ENCODE data around the gene WDR26. TPM values are rescaled to one million over a fixed set of nuclear protein-coding genes. Genes with fewer than 3 reads are reported as not detected.
"Not testable (repeated sequence)": the region's sequence is repeated elsewhere in the genome, so short reads cannot be mapped to it uniquely, and the experiment has no call there.

Gene WDR26
- 100 to 1,000 TPM in 1 of 2 donors, 10 to 100 TPM in 1; 87.7 to 103 TPM for total RNA-seq

- H3K4me1 Mint-ChIP-seq (ENCODE audit: low read depth in 2 of 2): peaks cover 36 to 49% of the 10 kb centered on the region in 2 donors
- H3K27ac Mint-ChIP-seq: peak within 1 kb of the TSS; percentile 90 to 93
- H3K9me3 Mint-ChIP-seq: no peaks in the 10 kb centered on the region
- DNase-seq (ENCODE audit: low spot score) (peak; percentile 89), ATAC-seq (peak; percentile 93 to 95)
- no peaks in the 10 kb centered on the region for H3K27me3 Mint-ChIP-seq
- peak within 1 kb of the TSS; percentile 87 for H3K4me3 Mint-ChIP-seq
- peaks cover 17% of the 10 kb centered on the region for H3K36me3 Mint-ChIP-seq
Observed at GRCh38 chr1:224434691-224435317, at the start of gene WDR26. TSS of gene WDR26 (minus strand) at chr1:224434797.

GRCh38 chr1:224483206-224483605 lies 48.6 kb upstream of the WDR26 start:
- H3K36me3 Mint-ChIP-seq; H3K4me1 Mint-ChIP-seq (ENCODE audit: low read depth in 2 of 2); DNase-seq (ENCODE audit: low spot score); H3K27me3 Mint-ChIP-seq; ATAC-seq; H3K4me3 Mint-ChIP-seq; H3K27ac Mint-ChIP-seq; H3K9me3 Mint-ChIP-seq: not testable (repeated sequence)

- Mint-ChIP-seq H3K9me3 (no peaks in the 10 kb centered on the region), H3K27ac (peak overlapping the region in 1 of 2 donors; percentile 51), H3K4me1 (ENCODE audit: low read depth in 2 of 2) (no peaks in the 10 kb centered on the region), H3K36me3 (no peaks in the 10 kb centered on the region), H3K4me3 (no peak overlapping the region), H3K27me3 (peaks cover 0 to 2% of the 10 kb centered on the region in 2 donors)
- no peak for DNase-seq (ENCODE audit: low spot score)
- ATAC-seq: no peak
Observed at GRCh38 chr1:224482619-224483018, 48.0 kb upstream of the WDR26 start.

DNA sequence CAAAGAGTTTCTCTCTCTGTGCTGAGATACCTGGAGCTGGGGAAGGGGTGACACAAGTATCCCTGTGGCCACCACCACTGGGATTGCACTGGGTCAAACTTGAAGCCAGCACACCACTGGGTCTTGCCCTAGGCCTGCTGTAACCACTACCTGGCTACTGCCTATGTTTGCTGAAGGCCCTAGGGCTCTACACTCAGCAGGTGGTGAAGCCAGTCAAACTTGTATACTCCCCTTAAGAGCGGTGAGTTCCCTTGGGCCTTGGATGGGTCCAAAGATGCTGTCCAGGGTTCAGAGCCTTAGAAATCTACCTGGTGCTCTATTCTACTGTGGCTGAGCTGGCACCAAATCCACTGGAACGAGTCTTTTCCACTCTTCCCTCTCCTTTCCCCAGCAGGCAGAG lies 47.0 kb upstream of the WDR26 start:
- Mint-ChIP-seq H3K27ac (no peak overlapping the region), H3K9me3 (no peaks in the 10 kb centered on the region), H3K27me3 (peaks cover 0 to 2% of the 10 kb centered on the region in 2 donors), H3K36me3 (no peaks in the 10 kb centered on the region), H3K4me1 (ENCODE audit: low read depth in 2 of 2) (no peaks in the 10 kb centered on the region), H3K4me3 (no peak overlapping the region)
- DNase-seq (ENCODE audit: low spot score): no peak
- no peak for ATAC-seq

DNA sequence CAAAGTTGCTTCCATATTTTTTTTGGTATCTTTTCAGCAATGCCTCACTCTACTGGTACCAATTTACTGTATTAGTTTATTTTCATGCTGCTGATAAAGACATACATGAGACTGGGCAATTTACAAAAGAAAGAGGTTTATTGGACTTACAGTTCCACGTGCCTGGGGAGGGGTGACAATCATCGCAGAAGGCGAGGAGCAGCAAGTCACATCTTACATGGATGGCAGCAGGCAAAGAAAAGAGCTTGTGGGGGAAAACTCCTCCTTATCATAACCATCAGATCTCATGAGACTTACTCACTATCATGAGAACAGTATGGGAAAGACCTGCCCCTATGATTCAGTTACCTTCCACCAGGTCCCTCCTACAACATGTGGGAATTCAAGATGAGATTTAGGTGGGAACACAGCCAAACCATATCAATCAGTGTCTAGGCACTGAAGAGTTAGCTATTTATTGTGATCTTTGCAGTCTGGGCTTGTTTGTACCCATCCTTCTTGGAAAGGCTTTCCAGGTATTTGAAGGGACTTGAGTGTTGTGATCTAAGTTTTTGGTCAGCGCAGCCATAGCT lies 46.4 kb upstream of the WDR26 start:
- H3K27me3 Mint-ChIP-seq; DNase-seq (ENCODE audit: low spot score); ATAC-seq; H3K4me1 Mint-ChIP-seq (ENCODE audit: low read depth in 2 of 2); H3K36me3 Mint-ChIP-seq; H3K4me3 Mint-ChIP-seq; H3K9me3 Mint-ChIP-seq: not testable (repeated sequence)
- peak overlapping the region in 1 of 2 donors; percentile 8 for H3K27ac Mint-ChIP-seq

DNA sequence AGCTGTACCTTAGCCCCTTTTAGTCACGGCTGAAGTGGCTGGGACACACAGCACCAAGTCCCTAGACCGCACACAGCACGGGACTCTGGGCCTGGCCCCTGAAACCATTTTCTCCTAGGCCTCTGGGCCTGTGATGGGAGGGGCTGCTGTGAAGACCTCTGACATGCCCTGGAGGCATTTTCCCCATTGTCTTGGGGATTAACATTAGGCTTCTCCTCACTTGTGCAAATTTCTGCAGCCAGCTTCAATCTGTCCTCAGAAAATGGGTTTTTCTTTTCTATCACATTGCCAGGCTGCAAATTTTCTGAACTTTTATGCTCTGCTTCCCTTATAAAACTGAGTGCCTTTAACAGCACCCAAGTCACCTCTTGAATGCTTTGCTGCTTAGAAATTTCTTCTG lies 45.6 kb upstream of the WDR26 start:
- H3K4me3 Mint-ChIP-seq: not testable (repeated sequence)

GRCh38 chr1:224472806-224473205 lies 38.2 kb upstream of the WDR26 start:
- Mint-ChIP-seq H3K36me3 (no peaks in the 10 kb centered on the region), H3K27me3 (peaks cover 0 to 9% of the 10 kb centered on the region in 2 donors), H3K4me3 (no peak overlapping the region), H3K9me3 (no peaks in the 10 kb centered on the region), H3K4me1 (ENCODE audit: low read depth in 2 of 2) (no peaks in the 10 kb centered on the region), H3K27ac (no peak overlapping the region)
- ATAC-seq (no peak), DNase-seq (ENCODE audit: low spot score) (no peak)

More for the DNA sequence above, 45.6 kb upstream of the WDR26 start:
- not testable (repeated sequence) for DNase-seq (ENCODE audit: low spot score); H3K9me3 Mint-ChIP-seq; H3K36me3 Mint-ChIP-seq; H3K27me3 Mint-ChIP-seq; ATAC-seq; H3K27ac Mint-ChIP-seq; H3K4me1 Mint-ChIP-seq (ENCODE audit: low read depth in 2 of 2)

DNA sequence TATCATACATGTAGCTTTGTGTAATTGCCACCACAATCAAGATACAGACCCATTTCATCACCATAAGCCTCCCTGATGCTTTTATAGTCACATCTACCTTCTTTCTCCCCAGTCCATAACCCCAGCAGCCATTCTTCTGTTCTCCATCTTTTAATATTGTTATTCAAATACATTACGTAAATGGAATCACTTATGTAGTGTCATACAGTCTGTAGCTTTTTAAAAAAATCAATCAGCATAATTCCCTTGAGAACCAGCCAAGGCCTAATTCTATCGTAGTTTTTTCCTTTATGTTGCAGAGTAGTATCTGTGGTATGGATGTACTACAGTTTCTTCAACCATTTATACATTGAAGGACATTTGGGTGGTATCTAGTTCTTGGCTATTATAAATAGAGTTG lies 31.6 kb upstream of the WDR26 start:
- no peak overlapping the region for H3K4me3 Mint-ChIP-seq
- H3K27me3 Mint-ChIP-seq: peaks cover 0 to 3% of the 10 kb centered on the region in 2 donors
- no peaks in the 10 kb centered on the region for H3K9me3 Mint-ChIP-seq
- no peaks in the 10 kb centered on the region for H3K36me3 Mint-ChIP-seq
- DNase-seq (ENCODE audit: low spot score) (no peak), ATAC-seq (no peak)
- no peak overlapping the region for H3K27ac Mint-ChIP-seq
- H3K4me1 Mint-ChIP-seq (ENCODE audit: low read depth in 2 of 2): peaks cover 0 to 6% of the 10 kb centered on the region in 2 donors

DNA sequence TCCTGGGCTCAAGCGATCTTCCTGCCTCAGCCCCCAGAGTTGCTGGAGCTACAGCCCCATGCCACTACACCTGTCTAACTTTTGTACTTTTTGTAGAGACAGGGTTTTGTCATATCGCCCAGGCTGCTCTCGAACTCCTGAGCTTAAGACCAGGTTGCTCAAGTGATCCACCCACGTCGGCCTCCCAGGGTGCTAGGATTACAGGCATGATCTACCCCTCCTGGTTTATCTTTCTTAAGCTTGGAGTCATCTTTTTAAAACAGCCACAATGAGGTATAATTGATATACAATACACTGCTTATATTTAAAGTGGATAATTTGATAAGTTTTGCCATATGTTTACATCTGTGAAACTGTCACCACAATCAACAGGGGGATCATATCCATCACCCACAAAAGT lies 25.4 kb upstream of the WDR26 start:
- Mint-ChIP-seq H3K9me3 (no peaks in the 10 kb centered on the region), H3K27ac (no peak overlapping the region), H3K4me1 (ENCODE audit: low read depth in 2 of 2) (peaks cover 12% of the 10 kb centered on the region in 2 donors), H3K36me3 (no peaks in the 10 kb centered on the region), H3K4me3 (no peak overlapping the region), H3K27me3 (no peaks in the 10 kb centered on the region)
- ATAC-seq: no peak
- no peak for DNase-seq (ENCODE audit: low spot score)

- DNase-seq (ENCODE audit: low spot score) (no peak), ATAC-seq (no peak)
- Mint-ChIP-seq H3K36me3 (no peaks in the 10 kb centered on the region), H3K27me3 (no peaks in the 10 kb centered on the region), H3K4me1 (ENCODE audit: low read depth in 2 of 2) (peaks cover 12% of the 10 kb centered on the region in 2 donors), H3K4me3 (no peak overlapping the region), H3K27ac (peak overlapping the region in 1 of 2 donors; percentile 59), H3K9me3 (no peaks in the 10 kb centered on the region)
Observed at GRCh38 chr1:224458996-224459395, 24.4 kb upstream of the WDR26 start.

DNA sequence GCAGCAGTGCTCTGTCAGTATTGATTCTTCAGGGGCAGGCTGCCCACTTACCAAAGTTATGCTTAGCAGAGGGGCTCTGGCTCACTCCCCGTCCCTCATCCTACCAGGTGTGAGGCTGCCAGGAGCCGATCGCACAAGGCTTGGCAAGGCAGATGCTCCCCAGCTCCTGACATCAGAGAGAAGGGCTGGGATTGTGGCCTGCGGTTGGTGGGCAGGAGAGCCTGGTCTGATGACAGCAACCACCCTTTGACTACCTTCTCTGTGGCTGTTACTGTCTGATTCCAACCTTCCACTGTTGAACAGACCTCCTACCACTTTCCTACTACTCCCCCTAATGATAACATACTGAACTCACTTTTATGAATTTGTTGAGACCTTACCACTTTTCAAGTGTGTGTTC lies 23.7 kb upstream of the WDR26 start:
- no peak overlapping the region for H3K27ac Mint-ChIP-seq
- DNase-seq (ENCODE audit: low spot score) (no peak), ATAC-seq (no peak)
- no peaks in the 10 kb centered on the region for H3K9me3 Mint-ChIP-seq
- peaks cover 12% of the 10 kb centered on the region in 2 donors for H3K4me1 Mint-ChIP-seq (ENCODE audit: low read depth in 2 of 2)
- H3K4me3 Mint-ChIP-seq: no peak overlapping the region
- no peaks in the 10 kb centered on the region for H3K27me3 Mint-ChIP-seq
- no peaks in the 10 kb centered on the region for H3K36me3 Mint-ChIP-seq

- ATAC-seq (no peak), DNase-seq (ENCODE audit: low spot score) (no peak)
- H3K4me3 Mint-ChIP-seq: peak overlapping the region; percentile 48
- H3K36me3 Mint-ChIP-seq: no peaks in the 10 kb centered on the region
- H3K27ac Mint-ChIP-seq: peak overlapping the region; percentile 50 to 91
- no peaks in the 10 kb centered on the region for H3K9me3 Mint-ChIP-seq
- H3K27me3 Mint-ChIP-seq: no peaks in the 10 kb centered on the region
- peaks cover 12% of the 10 kb centered on the region in 2 donors for H3K4me1 Mint-ChIP-seq (ENCODE audit: low read depth in 2 of 2)
Observed at GRCh38 chr1:224457782-224458144, 23.2 kb upstream of the WDR26 start.

DNA sequence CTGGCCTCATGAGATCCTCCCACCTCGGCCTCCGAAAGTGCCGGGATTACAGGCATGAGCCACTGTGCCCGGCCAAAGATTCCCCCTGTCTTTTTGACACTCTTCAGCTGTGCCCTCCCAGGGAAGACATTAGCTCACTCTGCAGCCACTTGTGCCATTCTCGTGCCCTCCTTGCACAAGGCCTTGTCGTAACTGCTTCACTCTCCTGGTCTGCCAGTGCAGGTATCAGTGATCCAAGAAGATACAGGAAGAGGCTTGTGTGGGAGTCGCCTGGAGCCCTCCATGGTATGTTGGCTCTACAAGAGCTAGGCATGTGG lies 22.0 kb upstream of the WDR26 start:
- Mint-ChIP-seq H3K4me3 (peak overlapping the region; percentile 48), H3K27ac (peak overlapping the region; percentile 50 to 91), H3K4me1 (ENCODE audit: low read depth in 2 of 2) (peaks cover 12% of the 10 kb centered on the region in 2 donors), H3K36me3 (no peaks in the 10 kb centered on the region), H3K27me3 (no peaks in the 10 kb centered on the region), H3K9me3 (no peaks in the 10 kb centered on the region)
- ATAC-seq: no peak
- DNase-seq (ENCODE audit: low spot score): no peak

- ATAC-seq (no peak), DNase-seq (ENCODE audit: low spot score) (no peak)
- H3K9me3 Mint-ChIP-seq: no peaks in the 10 kb centered on the region
- H3K36me3 Mint-ChIP-seq: no peaks in the 10 kb centered on the region
- no peak overlapping the region for H3K4me3 Mint-ChIP-seq
- H3K27me3 Mint-ChIP-seq: no peaks in the 10 kb centered on the region
- peaks cover 12 to 19% of the 10 kb centered on the region in 2 donors for H3K4me1 Mint-ChIP-seq (ENCODE audit: low read depth in 2 of 2)
- H3K27ac Mint-ChIP-seq: peak overlapping the region in 1 of 2 donors; percentile 40
Observed at GRCh38 chr1:224454402-224455055, 19.9 kb upstream of the WDR26 start.

Measured in natural killer cell treated with Interleukin-12 subunit alpha and Interleukin-12 subunit beta and Interleukin-15 and Interleukin-18, amount 100 ng/mL, for 72 hours (primary cell).